HG02852 (cell line): ENCODE data around the gene R3HDML.
A peak's percentile ranks its signal among the peaks of the same experiment; 100 is the strongest.
"Not testable (repeated sequence)": the region's sequence is repeated elsewhere in the genome, so short reads cannot be mapped to it uniquely, and the experiment has no call there.

Experiments
- ATAC-seq: cut with Tn5 transposase; IDR thresholded peaks from one replicate; pipeline ENCODE4 v1.9.1; 2021; ENCODE audit warnings: mild to moderate bottlenecking, moderate library complexity; ENCODE audit not compliant: unreplicated experiment

Gene R3HDML, protein sequence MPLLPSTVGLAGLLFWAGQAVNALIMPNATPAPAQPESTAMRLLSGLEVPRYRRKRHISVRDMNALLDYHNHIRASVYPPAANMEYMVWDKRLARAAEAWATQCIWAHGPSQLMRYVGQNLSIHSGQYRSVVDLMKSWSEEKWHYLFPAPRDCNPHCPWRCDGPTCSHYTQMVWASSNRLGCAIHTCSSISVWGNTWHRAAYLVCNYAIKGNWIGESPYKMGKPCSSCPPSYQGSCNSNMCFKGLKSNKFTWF

DNA sequence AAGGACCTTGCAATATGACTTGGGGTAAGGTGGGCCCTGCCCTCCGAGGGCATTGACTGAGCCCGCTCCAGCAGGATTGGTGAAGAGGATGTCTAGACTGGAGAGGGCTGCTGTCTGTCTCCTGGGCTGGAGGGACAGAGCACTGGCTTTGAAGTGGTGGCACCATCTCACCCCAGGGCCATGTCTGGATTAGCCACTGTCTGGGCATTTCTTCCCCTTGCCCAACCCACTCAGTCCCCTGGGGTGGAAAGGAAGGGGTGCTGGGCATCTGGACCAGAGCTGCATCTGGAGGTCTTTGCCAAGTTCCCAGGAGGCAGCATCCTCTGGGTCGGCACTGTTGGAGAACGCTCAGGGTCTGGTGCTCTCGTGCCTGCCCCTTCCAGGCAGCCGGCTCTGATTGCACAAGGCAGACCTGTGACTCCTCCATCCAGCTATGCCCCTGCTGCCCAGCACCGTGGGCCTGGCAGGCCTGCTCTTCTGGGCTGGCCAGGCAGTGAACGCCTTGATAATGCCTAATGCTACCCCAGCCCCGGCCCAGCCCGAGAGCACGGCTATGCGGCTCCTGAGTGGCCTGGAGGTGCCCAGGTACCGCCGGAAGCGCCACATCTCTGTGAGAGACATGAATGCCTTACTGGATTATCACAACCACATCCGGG, at the start of gene R3HDML:
TSS of gene R3HDML (plus strand) at position 319 of the 656 bp plus-strand sequence. CDS start at position 434, 115 bp downstream.
- no peak for ATAC-seq

DNA sequence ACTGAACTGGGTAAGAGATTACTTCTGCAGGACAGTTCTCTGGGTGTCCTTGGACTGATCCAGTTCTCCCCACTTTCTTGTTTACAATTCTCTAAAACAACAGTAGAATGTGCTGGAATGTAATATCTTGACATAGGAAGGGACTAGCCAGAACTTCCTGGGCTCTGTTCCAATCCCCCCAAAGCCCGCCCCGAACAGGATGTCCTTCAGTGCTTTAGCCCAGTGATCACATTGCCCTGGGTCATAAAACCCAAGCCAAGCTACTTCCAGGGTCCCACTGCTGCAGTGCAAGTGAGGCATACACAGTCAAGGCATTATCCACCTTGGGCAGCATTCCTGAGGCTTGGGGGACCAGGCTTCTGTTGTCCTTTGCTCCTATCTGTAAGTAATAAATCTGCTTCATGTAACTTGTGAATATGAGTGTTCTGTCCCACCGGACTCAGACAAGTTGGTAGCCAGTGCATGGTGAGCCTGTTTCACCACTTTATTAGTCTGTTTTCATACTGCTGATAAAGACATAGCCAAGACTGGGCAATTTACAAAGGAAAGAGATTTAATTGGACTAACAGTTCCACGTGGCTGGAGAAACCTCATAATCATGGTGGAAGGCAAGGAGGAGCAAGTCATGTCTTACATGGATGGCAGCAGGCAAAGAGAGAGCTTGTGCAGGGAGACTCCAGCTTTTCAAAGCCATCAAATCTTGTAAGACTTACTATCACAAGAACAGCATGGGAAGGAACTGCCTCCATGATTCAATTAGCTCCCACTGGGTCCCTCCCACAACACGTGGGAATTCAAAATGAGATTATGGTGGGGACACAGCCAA, 49.4 kb upstream of the R3HDML start:
- ATAC-seq: no peak

DNA sequence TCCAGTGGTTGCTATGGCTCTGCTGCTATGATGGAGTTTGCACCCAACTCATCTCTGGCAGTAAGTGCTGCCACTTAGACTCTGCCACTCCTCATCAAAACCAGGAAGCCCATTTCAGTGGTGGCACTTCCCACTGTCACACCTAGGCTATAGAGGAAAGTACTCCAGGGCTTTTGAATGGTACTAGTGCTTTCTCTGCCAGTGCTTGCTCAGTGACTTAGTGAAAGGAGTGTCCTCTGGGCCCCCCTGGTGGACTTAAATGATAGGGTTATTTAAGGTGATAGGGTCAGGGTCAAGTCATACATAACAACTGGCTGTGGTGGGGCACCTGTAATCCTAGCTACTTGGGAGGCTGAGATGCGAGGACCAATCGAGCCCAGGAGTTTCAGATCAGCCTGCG, 48.6 kb upstream of the R3HDML start:
- no peak for ATAC-seq

DNA sequence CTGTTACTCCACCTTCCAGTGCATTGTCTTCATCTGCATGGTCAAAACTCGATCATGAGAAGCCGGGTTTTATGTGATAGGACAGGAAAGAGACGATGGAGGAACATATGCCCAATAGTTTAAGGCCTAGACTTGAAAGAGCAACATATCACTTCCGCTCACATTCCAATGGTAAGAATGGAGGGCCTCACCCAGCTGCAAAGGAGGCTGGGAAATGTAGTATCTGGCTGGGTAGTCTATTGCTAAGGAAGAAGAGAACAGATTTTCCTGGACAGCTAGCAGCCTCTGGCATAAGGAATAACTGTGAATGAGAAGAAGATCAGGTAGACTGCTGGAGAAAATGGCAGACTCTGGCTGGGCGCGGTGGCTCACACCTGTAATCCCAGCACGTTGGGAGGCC, 45.1 kb upstream of the R3HDML start:
- ATAC-seq: no peak

DNA sequence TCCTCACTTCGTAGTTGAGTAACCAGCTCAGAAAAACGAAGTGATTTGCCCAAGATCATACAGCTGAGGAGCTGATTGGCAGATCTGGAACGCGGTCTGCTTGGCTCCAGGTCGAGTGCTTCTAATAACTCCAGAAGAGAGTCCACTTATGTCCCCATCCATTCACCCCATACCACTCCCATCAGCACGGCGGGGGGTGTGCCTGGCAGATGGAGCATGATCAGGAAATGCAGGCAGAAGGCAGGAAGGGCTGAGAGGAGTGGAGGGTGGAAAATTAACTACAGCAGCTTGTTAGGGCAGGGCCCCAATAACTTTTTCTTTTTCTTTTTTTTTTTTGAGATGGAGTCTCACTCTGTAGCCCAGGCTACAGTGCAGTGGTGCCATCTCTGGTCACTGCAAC, 40.8 kb upstream of the R3HDML start:
- ATAC-seq: no peak

DNA sequence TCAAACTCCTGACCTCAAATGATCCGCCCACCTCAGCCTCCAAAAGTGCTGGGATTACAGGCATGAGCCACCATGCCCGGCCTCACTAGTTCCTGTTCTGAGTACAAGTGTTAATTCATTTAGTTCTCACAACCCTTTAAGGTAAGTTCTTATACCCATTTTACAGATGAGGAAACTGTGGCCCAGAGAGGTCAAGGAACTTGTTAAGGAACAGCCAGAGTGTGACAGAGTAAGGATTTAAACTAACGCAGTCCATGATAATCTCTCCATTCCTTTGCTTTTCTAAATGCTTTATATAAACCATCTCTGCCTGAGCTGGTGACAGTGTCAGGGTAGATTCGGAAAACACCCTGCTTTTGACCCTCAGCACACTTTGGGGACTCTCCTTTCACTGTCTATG, 39.1 kb upstream of the R3HDML start:
- no peak for ATAC-seq

DNA sequence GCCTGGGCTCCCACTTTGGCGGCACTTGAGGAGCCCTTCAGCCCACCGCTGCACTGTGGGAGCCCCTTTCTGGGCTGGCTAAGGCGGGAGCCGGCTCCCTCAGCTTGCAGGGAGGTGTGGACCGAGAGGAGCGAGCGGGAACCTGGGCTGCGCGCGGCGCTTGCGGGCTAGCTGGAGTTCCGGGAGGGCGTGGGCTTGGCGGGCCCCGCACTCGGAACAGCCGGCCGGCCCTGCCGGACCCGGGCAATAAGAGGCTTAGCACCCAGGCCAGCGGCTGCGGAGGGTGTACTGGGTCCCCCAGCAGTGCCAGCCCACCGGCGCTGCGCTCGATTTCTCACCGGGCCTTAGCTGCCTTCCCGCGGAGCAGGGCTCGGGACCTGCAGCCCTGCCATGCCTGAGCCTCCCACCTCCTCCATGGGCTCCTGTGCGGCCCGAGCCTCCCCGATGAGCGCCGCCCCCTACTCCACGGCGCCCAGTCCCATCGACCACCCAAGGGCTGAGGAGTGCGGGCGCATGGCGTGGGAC, 37.8 kb upstream of the R3HDML start:
- not testable (repeated sequence) for ATAC-seq

DNA sequence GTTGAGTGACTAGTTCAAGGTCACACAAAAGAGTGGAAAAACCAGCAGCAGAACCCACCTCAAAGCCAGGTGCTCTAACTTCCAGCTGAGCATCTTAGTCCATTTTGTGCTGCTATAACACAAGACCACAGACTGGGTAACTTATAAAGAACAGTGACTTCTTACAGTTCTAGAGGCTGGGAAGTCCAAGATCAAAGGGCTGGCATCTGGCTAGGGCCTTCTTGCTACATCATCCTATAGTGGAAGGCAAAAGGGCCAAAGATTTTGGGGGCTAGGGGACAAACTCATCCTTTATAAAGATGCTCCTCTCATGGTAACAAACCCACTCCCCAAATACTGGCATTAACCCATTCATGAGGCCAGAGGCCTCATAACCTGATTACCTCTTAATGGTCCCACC, 35.6 kb upstream of the R3HDML start:
- ATAC-seq: no peak

DNA sequence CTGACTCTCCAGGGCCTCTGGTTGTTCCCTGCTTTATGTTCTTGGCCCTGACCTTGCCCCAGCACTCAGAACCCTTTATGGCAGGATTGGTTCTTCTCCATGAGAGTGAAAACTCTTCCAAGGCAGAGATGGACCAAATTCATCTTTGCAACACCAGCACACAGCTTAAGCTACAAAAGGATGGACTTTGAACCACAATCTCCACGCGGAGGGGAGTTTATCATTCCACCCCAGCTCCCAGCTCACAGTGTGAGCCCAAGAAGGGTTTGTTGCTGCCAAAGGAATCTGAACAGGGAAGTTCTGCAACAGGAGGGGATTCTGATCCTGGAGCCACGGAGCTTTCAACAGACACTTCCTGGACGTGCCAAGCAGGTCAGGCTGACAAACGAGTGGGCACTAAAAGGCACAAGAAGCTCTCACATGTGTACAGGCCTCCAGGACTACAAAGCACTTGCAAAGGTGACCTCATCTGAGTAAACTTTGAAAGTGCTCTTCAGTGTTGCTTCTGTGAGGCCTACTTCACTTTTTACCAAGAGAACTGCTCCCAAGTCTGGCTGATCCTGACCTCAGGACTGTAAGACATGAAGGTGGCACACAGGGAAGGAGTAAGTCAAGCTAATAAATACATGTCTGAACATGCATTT, 34.7 kb upstream of the R3HDML start:
- ATAC-seq: no peak

DNA sequence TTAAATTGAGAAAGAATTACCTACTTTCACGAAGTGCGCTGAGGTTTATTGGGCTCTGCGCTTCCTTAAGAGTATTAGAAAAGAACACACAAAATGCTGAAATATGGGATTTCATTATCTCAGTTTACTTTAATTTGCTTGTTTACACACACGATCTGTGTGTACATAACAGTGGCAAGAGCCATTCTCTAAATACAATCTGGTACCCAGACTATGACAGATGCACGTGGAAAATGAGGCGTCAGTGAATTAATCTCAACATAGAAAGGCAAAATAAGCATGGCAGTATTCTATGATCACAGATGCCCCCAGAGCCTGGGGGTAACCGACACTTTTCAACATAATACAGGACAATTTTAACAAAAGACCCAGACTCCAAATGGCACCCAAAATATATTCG, 34.1 kb upstream of the R3HDML start:
- ATAC-seq: no peak

DNA sequence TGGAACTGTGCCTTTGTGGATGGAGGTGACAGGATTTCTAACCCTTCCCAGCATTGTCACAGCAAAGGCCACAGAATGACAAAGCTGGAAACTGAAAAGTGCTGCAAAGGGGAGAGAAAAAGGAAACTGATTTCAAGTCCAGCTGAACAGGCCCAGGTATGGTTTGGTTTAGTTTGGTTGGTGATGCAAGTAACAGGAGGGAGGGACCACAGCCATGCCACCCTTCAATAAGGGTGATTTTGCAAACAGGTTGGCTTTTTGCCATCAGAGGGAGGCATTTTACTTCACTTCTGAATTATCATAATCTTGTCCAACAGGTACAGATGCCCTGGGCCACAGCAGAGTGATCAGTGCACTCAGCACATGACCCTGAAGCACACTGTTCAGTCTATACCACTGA, 32.5 kb upstream of the R3HDML start:
- ATAC-seq: no peak

DNA sequence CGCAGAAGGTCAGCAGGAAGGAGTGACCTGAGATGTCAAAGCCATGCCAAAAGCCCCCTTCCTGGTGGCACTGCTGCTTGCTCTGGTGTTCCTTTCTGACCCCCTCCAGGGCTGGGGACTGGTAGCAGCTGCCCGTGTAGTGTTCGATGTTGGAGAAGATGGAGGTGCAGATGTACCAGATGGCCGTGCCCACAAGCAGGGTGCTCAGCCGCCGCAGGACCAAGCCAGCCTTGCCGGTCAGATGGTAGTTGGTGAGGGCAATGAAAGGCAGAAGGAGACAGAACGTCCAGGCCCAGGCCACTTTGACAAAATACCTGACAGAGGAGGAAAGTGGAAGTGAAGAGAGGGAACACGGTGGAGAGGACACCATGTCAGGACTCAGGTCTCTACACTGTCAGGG, 29.9 kb upstream of the R3HDML start:
- no peak for ATAC-seq

DNA sequence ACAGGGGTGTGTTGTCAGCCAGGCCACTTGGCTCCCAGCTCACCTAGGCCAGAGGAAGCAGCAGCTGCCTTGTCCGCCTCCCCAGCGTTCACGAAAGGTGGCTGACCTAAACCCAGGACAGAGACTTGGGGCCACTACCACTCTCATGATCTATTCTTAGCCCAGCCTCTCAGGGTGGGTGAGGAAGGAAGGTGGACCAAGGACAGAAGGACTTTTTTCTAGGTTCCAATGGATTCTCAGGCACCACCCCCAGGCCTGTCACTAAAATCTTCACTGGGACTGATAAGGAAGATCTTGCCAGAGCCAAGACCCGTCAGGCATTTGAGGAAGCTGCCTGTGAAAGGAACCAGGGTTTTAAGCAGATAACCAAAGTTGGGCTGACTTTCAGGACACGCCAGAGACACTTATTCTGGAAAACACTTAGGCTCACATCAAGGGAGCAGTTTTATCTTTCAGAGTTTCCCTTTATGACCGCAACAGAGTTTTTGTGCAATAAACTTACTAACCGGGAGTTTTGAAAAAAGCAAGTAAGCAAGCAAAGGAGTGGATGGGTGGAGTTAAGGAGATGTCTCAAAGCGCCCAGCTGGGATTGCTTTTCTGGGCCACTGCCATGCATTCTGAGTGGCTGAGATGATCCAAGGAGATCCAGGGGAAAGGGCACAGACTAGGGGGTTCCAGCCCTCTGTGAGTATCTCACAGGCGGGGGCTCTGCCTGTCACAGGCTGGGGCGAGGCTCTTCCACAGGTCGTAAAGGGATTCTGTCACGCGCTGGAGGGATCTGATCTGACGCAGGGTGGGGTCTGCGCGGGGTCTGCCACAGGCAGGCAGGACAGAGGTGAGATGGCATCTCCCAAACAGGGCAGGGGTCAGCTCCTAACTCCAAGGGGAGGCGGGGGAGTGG, 26.8 kb upstream of the R3HDML start:
- ATAC-seq: no peak

DNA sequence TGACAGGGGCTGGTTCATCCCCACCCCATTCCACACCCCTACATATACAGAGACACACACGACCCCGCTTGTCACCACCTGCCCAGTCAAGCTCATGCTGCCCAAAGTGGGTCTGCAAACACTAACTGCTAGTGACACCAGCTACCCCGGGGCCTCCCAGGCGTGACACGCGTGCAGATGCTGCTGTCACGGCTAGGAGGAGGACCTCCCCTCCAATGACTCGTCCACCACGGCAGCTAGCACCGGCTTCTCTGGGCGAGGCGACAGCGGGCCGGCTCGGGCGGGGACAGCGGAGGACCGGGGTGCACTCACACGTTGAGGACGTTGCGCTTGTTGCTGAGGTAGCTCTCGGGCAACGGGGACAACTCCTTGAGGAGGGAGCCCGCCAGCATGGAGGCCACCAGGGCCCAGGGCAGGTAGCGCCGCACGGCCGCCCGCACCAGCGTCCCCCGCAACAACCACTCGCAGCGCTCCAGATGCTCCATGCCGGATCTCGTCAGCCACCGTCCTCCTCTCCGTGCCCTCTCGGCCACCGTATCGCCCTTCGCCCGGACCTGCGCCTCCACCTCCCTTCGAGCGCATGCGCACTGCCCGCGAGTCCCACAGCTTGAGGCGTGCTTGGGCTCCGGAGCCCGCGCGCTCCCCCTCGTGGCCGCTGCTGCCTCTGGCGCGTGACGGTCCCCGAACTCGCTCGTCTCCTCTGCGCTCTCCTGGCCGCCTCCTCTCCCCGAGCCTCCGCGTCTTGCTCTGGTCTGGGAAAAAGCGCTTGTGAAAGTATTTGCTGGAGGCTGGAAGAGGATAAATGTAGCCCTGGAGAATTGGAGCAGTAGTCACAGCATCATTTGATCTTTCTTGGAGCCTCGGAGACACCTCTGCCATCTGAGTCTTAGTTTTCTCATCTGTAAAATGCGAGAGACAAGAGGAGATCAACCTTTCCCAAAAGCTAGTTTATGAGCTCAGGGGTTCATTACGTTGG, 25.9 kb upstream of the R3HDML start, which contains the start of gene FITM2:
TSS of gene FITM2 (minus strand) at position 539 of the 976 bp plus-strand sequence. CDS start at position 485, 54 bp downstream.
- peak; percentile 88 for ATAC-seq

DNA sequence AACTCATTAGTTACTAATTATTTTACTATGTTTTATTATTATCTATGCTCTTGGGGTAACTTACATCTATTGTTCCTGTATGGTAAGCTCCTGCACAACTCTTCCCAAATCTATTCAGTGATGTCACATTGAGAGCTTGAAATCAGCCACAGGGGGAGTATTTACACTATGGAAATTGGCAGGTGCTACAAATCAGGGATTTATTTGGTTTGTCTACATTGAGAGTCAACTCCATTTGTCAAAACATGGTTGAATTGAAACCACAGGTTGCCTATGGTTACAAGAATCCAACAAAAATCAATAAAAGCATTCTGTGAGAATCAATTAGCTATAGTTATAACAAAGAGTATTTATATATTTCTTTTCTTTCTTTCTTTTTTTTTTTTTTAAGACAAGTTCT, 22.0 kb upstream of the R3HDML start:
- no peak for ATAC-seq

DNA sequence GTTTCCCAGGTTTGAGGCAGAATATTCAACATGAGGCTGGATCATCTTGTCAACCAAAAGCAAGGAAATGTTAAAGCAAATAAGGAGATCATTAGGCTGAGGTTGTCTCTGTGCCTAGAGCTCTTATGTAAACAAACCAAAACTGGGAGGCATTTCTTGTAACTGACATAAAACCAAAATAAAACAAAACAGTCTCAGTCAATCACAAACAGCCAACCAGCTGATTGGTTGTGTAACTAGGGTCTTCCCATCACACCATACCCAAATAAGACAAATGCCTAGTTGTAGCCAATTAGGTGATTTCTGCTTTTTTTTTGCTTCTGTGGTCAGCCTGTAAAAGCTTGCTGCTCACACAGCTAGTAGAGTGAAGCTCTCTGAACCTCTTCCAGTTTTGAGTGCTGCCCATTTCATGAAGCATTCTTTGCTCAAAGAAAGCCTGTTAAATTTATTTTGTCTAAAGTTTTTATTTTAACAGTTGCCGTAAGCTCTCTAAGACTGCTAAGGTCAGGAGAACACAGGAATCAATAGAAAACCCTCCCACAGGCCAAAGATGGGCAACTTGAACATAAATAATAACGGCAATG, 16.9 kb upstream of the R3HDML start:
- ATAC-seq: no peak

DNA sequence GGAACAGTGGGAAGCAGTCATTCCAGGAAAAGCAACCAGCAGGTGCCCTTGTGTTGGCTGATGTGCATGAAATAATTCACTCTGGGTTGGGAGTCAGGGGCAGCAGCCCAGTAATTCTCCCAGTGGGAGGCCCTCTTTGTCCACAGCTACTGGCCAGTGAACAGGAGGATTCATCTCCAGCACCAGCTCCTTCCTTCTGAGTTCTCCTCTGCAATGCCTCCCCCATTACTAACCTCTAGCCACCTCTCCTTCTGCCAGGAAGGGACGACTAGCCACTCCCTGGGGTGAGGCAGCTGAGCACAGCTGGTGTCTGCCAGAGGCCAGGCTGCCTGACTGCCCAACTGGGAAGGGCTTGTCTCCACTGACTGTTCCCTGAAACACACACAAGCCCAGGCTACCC, 12.5 kb upstream of the R3HDML start:
- no peak for ATAC-seq

DNA sequence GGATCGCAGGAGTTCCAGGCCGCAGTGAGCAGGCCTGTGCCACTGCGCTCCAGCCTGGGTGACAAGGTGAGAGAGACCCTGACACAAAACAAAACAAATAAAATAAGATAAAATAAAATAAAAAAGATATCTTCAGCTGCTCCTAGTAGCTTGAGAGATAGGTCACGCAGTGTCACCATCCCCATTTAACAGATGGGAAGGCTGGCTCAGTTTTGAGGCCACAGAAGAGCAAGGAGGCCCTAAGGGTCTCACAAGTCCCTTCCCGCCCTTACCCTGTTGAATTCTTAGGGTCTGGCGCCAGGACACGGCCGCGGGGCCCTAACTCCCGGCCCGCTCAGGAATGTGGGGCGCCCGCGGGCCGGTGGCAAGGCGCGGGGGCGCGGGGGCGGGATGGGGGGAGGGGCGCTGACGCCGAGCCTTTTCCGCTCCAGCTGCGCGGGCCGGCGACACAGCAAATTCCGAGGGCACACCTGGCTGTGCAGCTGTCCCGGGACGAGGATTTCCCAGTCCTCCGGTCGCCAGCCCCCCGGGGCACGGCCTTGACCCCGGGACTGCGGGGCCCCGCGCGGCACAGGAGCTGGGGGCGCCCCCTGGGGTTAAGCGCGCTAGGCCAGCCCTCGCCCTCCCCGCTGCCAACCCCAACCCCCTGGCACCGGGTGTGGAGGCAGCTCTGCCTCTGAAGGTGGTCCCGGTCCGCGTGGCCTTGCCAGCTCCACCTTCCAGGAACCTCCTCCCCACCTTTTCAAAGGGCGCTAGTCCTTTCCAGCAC, 10.3 kb upstream of the R3HDML start:
- ATAC-seq: no peak
